Lung (tissue), 12 donors: ENCODE data around the gene OR52W1. TPM values are rescaled to one million over a fixed set of nuclear protein-coding genes. Genes with fewer than 3 reads are reported as not detected.

Experiments
- ATAC-seq: fragments of 200-7000 bp; cut with Tn5 transposase; one replicate; pipeline ENCODE4 v1.9.1; 2020; ENCODE audit warnings: moderate number of reproducible peaks; ENCODE audit not compliant: insufficient read depth, low FRiP score
- DNase-seq, 3 donors: peaks; one replicate each; pipeline ENCODE4 v3.0.0-alpha.2; 2013 to 2017
- H3K27ac ChIP-seq, 2 donors: one replicate each; pipeline ENCODE4 v1.5.1; 2013; ENCODE audit warnings: mild to moderate bottlenecking in 2 of 2, moderate library complexity in 2 of 2, control low read depth in 1 of 2, inconsistent platforms in 1 of 2, low read depth in 1 of 2, low read length in 1 of 2
- H3K27me3 ChIP-seq, 3 donors: one replicate each; pipeline ENCODE4 v1.5.1; 2013; ENCODE audit warnings: low read length in 2 of 3; ENCODE audit not compliant: control insufficient read depth in 3 of 3, insufficient read depth in 3 of 3
- H3K36me3 ChIP-seq, 4 donors: one replicate each; pipeline ENCODE4 v1.5.1; 2013; ENCODE audit warnings: low read length in 4 of 4, mild to moderate bottlenecking in 1 of 4, moderate library complexity in 1 of 4; ENCODE audit not compliant: control insufficient read depth in 4 of 4, insufficient read depth in 4 of 4
- H3K4me1 ChIP-seq, 5 donors: one replicate each; pipeline ENCODE4 v1.5.1; 2013; ENCODE audit warnings: low read length in 5 of 5, mild to moderate bottlenecking in 2 of 5, moderate library complexity in 1 of 5; ENCODE audit not compliant: control insufficient read depth in 5 of 5, insufficient read depth in 5 of 5
- H3K4me3 ChIP-seq: one replicate; pipeline ENCODE4 v1.5.1; 2013; ENCODE audit warnings: mild to moderate bottlenecking, control low read depth, moderate library complexity
- H3K9ac ChIP-seq, 2 donors: one replicate each; pipeline ENCODE4 v1.5.1; 2013; ENCODE audit warnings: low read length in 2 of 2, control low read depth in 1 of 2; ENCODE audit not compliant: insufficient read depth in 1 of 2
- H3K9me3 ChIP-seq, 4 donors: one replicate each; pipeline ENCODE4 v1.5.1; 2013; ENCODE audit warnings: low read length in 3 of 4, mild to moderate bottlenecking in 1 of 4, moderate library complexity in 1 of 4; ENCODE audit not compliant: control insufficient read depth in 4 of 4, insufficient read depth in 3 of 4
- CTCF ChIP-seq: IDR thresholded peaks from 2 replicates; pipeline ENCODE4 v1.5.1; 2012; ENCODE audit warnings: mild to moderate bottlenecking; ENCODE audit errors: control extremely low read depth, extremely low read depth
- WGBS, 2 donors: extraction: QIAGEN DNeasy Blood & Tissue Kit; methylation state at CpG; one replicate each; pipeline ENCODE4 v1.1.7; 2013; 5-methylcytosine and 5-hydroxymethylcytosine counted together
- polyA plus RNA-seq, 2 donors: library from polyadenylated mRNA; stranded (reverse); fragments of 200-250 nt; gene quantifications; one replicate each; pipeline ENCODE4 v1.2.1, GENCODE V29; 2013
- total RNA-seq, 2 donors: library from RNA; depleted of rRNA in 1 of 2; stranded (reverse); fragments of >200 nt in 1 of 2; gene quantifications; one replicate each; pipeline ENCODE4 v1.2.1, GENCODE V29; 2014 to 2021
- donor health status: control.
- donor health status: control.
- donor health status: Bipolar disorder and iron deficiency.
- donor health status: healthy.
- donor health status: DM: yes; HTN: yes; CAD: no.

The OR52W1 gene
- total and polyA plus RNA-seq, 4 donors = not detected

DNA sequence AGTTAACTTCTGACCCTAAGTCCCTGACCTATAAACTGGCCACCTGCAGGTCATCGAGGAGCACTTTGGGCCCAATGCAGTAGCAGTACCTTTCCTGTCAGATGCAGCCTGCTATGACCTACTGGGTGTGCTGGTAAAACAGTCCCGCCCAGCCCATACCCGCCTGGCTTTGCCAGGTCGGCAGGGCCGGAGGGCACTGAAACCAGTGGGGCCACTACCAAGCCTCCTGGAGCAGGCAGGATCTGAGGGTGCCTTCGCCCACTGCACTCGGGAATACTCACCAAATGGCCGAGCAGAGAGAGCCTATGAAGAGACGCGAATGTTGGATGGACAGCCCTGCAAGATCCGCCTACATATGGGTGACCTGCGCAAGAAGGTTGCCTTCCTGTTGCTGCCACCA lies 10.8 kb downstream of the OR52W1 start:
- ATAC-seq (no peak), DNase-seq (no peak)
- TF ChIP-seq CTCF = no peak
- Histone ChIP-seq H3K27ac (no peak overlapping the region), H3K4me3 (no peak overlapping the region), H3K27me3 (no peaks in the 10 kb centered on the region), H3K9ac (no peak overlapping the region), H3K36me3 (peaks cover 19 to 36% (median 27%) of the 10 kb centered on the region in 4 donors), H3K9me3 (no peaks in the 10 kb centered on the region), H3K4me1 (no peaks in the 10 kb centered on the region)
- WGBS, 2 donors = 97 to 98% methylated on average over 12 of the region's 12 CpGs

- Histone ChIP-seq H3K9ac (no peak overlapping the region), H3K27ac (no peak overlapping the region), H3K36me3 (peaks cover 19 to 36% (median 27%) of the 10 kb centered on the region in 4 donors), H3K4me3 (no peak overlapping the region), H3K27me3 (no peaks in the 10 kb centered on the region), H3K9me3 (no peaks in the 10 kb centered on the region), H3K4me1 (no peaks in the 10 kb centered on the region)
- ATAC-seq = no peak
- TF ChIP-seq CTCF = no peak
- no peak for DNase-seq
- 97 to 99% methylated on average over 9 of the region's 9 CpGs for WGBS, 2 donors
Measured at GRCh38 chr11:6210274-6210955, 11.4 kb downstream of the OR52W1 start.

DNA sequence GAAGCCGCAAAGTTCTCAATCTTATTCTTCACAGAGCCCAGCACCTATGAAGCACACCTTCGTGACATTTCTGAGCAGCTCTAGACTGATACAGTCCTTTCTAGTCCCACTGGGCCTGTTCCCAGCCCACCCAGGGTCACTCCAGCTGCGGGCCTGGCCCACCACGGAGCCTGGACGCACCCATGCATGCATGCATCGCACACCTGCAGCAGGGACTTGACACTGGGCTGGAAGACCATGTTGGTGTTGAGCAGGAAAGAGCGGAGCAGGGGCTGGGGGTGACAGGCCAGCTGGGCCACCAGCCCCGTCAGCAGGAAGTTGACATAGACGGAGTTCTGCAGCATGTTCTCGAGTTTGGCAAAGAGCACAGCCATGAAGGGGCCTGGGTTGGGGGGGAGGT lies 15.5 kb downstream of the OR52W1 start:
- Histone ChIP-seq H3K36me3 (peaks cover 39 to 56% (median 43%) of the 10 kb centered on the region in 4 donors), H3K9ac (no peak overlapping the region), H3K9me3 (no peaks in the 10 kb centered on the region), H3K4me1 (peaks cover 0 to 5% (median 0%) of the 10 kb centered on the region in 5 donors), H3K4me3 (no peak overlapping the region), H3K27ac (no peak overlapping the region), H3K27me3 (no peaks in the 10 kb centered on the region)
- 96 to 97% methylated on average over 10 of the region's 10 CpGs for WGBS, 2 donors
- no peak for TF ChIP-seq CTCF
- DNase-seq (no peak), ATAC-seq (no peak)

- H3K4me3 ChIP-seq = no peak overlapping the region
- no peak overlapping the region for H3K9ac ChIP-seq
- peaks cover 0 to 5% (median 0%) of the 10 kb centered on the region in 5 donors for H3K4me1 ChIP-seq
- TF ChIP-seq CTCF = no peak
- peaks cover 28 to 42% (median 39%) of the 10 kb centered on the region in 4 donors for H3K36me3 ChIP-seq
- no peak overlapping the region for H3K27ac ChIP-seq
- no peaks in the 10 kb centered on the region for H3K27me3 ChIP-seq
- ATAC-seq (no peak), DNase-seq (no peak)
- WGBS, 2 donors = 92% methylated on average over 4 of the region's 4 CpGs
- no peaks in the 10 kb centered on the region for H3K9me3 ChIP-seq
Measured at GRCh38 chr11:6216501-6216900, 17.5 kb downstream of the OR52W1 start.
